Mucosa of descending colon (tissue), 3 donors: ENCODE data around the gene SERINC1. TPM values are rescaled to one million over a fixed set of nuclear protein-coding genes. Genes with fewer than 3 reads are reported as not detected.

Experiments used
- ATAC-seq: fragments of 200-7000 bp; cut with Tn5 transposase; one replicate; pipeline ENCODE4 v1.9.1; 2020; ENCODE audit warnings: mild to moderate bottlenecking, moderate library complexity
- DNase-seq, 3 donors: peaks; one replicate each; pipeline ENCODE4 v3.0.0-alpha.2; 2020
- H3K36me3 ChIP-seq: fragments of 200-600 bp; one replicate; pipeline ENCODE4 v1.8.0; 2021; ENCODE audit warnings: low read depth, mild to moderate bottlenecking
- H3K4me1 ChIP-seq: fragments of 200-600 bp; one replicate; pipeline ENCODE4 v1.8.0; 2021; ENCODE audit warnings: low read depth, mild to moderate bottlenecking
- H3K4me3 ChIP-seq: fragments of 200-600 bp; one replicate; pipeline ENCODE4 v1.8.0; 2021; ENCODE audit warnings: mild to moderate bottlenecking
- H3K9me3 ChIP-seq: fragments of 200-600 bp; one replicate; pipeline ENCODE4 v1.8.0; 2021; ENCODE audit warnings: mild to moderate bottlenecking
- CTCF ChIP-seq: fragments of 200-600 bp; IDR thresholded peaks from one replicate; pipeline ENCODE4 v1.8.0; 2022; ENCODE audit warnings: antibody characterized with exemption, mild to moderate bottlenecking
- intact Hi-C, 2 donors: fragments of 100-400 bp; cut with DNase I in 1 of 2; cut with micrococcal nuclease in 1 of 2; formaldehyde crosslinking; loops; one replicate each; pipeline versions ENCODE4 v1.11.0 to v1.11.1; 2022; cut with DNase I, micrococcal nuclease
- total RNA-seq, 3 donors: library from RNA; stranded (reverse); fragmentation: NEBNext Ultra II Directional in 2 of 3; extraction: Animal tissue kit (Norgen Biotek cat#: 25700) in 2 of 3; gene quantifications; one replicate each; pipeline versions ENCODE4 v1.2.1 to v1.2.4, GENCODE V29; 2021 to 2023
- donor health status: DM: no; HTN: no; CAD: no; lungs with moderate emphysema.
- donor health status: DM: no; HTN: no; CAD: no.
- donor health status: DM: no; HTN: yes; CAD: no.

Gene SERINC1
- total RNA-seq, 3 donors from 2014 or later, result 111 to 201 (median 113) TPM

GRCh38 chr6:122431780-122432179 is 39.8 kb downstream of the SERINC1 start:
- TF ChIP-seq CTCF, result no peak
- Histone ChIP-seq H3K36me3 (no peaks in the 10 kb centered on the region), H3K9me3 (no peaks in the 10 kb centered on the region), H3K4me3 (no peak overlapping the region), H3K4me1 (no peaks in the 10 kb centered on the region)
- DNase-seq, result no peak
- no peak for ATAC-seq
- intact Hi-C loops, result no loop called here

- no peak for TF ChIP-seq CTCF
- DNase-seq (no peak), ATAC-seq (no peak)
- intact Hi-C loops, result no loop called here
- Histone ChIP-seq H3K4me1 (no peaks in the 10 kb centered on the region), H3K4me3 (no peak overlapping the region), H3K36me3 (no peaks in the 10 kb centered on the region), H3K9me3 (no peaks in the 10 kb centered on the region)
Observed at GRCh38 chr6:122429323-122429722, 42.3 kb downstream of the SERINC1 start.

- TF ChIP-seq CTCF, result no peak
- Histone ChIP-seq H3K4me1 (no peaks in the 10 kb centered on the region), H3K36me3 (no peaks in the 10 kb centered on the region), H3K9me3 (no peaks in the 10 kb centered on the region), H3K4me3 (no peak overlapping the region)
- DNase-seq (no peak), ATAC-seq (no peak)
- intact Hi-C loops, result no loop called here
Observed at GRCh38 chr6:122428781-122429180, 42.8 kb downstream of the SERINC1 start.

GRCh38 chr6:122426597-122426996 is 45.0 kb downstream of the SERINC1 start:
- intact Hi-C loops, result no loop called here

GRCh38 chr6:122423734-122424133 is 47.9 kb downstream of the SERINC1 start:
- DNase-seq (no peak), ATAC-seq (no peak)
- Histone ChIP-seq H3K4me1 (no peaks in the 10 kb centered on the region), H3K36me3 (no peaks in the 10 kb centered on the region), H3K4me3 (no peak overlapping the region), H3K9me3 (no peaks in the 10 kb centered on the region)
- intact Hi-C loops, result no loop called here
- no peak for TF ChIP-seq CTCF

More at GRCh38 chr6:122426597-122426996, 45.0 kb downstream of the SERINC1 start:
- no peak for TF ChIP-seq CTCF
- Histone ChIP-seq H3K4me1 (no peaks in the 10 kb centered on the region), H3K9me3 (no peaks in the 10 kb centered on the region), H3K4me3 (no peak overlapping the region), H3K36me3 (no peaks in the 10 kb centered on the region)
- ATAC-seq (no peak), DNase-seq (no peak)

GRCh38 chr6:122422614-122423267 is 48.9 kb downstream of the SERINC1 start:
- intact Hi-C loops, result no loop called here
- DNase-seq (no peak), ATAC-seq (no peak)
- TF ChIP-seq CTCF, result no peak
- Histone ChIP-seq H3K9me3 (no peaks in the 10 kb centered on the region), H3K4me1 (no peaks in the 10 kb centered on the region), H3K4me3 (no peak overlapping the region), H3K36me3 (no peaks in the 10 kb centered on the region)
